GM12873 (cell line): ENCODE measurements around the gene YWHAQ.

ENCODE experiments used
- CTCF ChIP-seq: IDR thresholded peaks from 2 replicates; pipeline ENCODE4 v1.5.1; 2012; ENCODE audit warnings: low read depth, mild to moderate bottlenecking, moderate library complexity, low read length, control low read depth; ENCODE audit not compliant: insufficient read depth; ENCODE audit errors: missing control alignments

YWHAQ gene

DNA sequence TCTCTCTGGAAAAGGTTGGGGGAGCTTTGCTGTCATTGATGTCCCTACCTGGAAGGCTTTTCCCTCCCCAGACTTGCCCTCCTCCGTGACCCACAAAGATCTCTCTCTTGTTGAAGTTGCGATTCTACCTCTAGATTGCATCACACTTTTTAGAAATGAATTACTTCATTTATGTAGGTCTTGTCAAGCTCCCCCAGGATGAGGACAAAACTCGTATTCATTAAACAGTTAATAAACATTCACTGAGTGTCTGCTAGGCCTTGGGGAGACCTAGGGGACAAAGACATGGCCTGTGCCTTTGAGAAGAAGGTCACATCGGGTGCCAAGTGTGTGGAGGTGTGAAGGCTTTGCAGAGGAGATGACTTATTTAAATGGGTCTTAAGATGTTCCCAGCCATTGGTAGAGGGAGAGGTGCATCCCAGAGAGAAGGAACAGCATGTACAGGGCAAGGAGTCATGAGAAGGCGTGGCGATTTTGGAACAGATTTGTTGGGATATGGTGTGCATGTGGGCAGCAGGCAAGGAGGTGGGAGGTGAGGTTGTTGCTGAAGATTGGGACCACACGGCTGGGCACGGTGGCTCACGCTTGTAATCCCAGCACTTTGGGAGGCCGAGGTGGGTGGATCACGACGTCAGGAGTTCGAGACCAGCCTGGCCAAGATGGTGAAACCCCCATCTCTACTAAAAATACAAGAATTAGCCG is 9.8 kb upstream of the YWHAQ start:
- no peak for TF ChIP-seq CTCF

DNA sequence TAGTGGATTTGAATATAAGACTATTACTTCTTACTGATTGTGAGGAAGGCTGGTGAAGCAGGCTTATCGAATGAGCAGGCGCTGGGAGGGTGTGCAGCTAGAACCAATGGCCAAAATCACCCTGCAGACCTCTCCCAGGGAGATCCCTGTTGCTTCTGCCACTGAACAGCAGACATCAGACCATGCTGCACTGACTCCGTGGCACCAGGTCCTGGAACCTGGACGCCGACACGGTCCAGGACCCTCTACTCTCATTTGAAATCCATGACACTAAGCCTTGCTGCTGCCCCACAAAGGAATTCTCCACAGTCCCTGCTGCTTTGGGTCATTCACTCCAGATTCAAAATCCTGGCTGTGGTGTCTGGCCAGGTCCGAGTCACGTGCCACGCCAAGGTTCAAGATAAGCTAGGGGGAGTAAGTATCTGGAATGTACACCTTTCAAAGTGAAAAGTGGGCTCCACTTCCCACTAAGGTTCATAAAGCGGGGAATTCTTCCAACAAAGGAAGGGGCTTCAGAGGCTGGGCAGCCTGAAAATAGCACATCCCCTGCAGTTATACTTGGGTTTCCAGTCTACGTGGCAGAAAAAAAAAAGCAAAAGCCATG is 9.0 kb upstream of the YWHAQ start:
- TF ChIP-seq CTCF: no peak

DNA sequence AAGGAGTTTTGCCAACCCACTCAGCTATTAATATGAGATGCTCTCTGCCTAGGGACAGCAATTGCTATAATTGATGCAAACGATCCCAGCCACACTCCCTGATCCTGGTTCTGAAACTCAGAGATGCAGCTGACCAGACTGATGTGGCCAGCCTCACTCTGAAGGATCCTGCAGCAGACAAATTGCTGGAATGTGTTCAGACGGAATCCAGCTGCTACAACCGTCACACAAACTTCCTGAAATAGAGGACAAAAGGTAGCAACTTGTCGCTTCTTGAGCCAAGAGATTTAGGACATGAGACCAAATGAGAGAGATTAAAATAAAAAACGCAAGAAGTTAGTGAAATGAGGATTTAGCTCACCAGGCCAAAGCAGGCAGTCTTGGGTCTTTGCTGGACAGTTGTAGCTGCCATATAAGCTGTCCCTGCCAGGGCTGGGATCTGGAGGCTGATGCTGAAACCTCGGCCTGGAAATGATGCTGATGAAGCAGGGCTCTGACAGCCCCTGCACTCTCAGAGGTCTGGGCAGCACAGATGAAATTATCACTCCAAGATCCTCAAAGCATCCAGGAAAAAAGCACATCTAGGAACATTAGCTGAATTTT is 8.3 kb upstream of the YWHAQ start:
- TF ChIP-seq CTCF: no peak

GRCh38 chr2:9638532-9638931 is 7.7 kb upstream of the YWHAQ start:
- no peak for TF ChIP-seq CTCF

GRCh38 chr2:9637330-9637729 is 6.5 kb upstream of the YWHAQ start:
- TF ChIP-seq CTCF: no peak

DNA sequence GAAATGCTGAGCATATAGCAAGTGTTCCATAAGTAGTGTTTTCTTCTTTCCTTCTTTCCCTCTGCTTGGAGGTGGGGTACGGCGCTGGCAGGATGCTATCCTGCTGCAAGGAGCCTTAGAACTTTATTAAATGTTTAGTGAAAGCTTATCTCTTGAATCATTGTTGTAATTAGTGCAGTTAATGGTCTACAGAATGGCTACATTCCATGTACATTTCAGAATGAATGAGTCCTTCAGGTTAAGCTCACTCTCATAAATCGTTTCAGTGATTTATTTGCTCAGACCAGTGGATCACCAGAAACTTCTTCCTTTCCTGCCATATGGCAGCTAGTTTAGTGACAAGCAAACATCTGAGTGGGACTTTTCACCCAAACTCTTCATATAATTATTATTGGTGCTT is 3.3 kb upstream of the YWHAQ start:
- TF ChIP-seq CTCF: no peak

GRCh38 chr2:9631878-9632700 is 1.3 kb upstream of the YWHAQ start:
- TF ChIP-seq CTCF: no peak
